HG02943 (cell line): ENCODE measurements around the gene GAPDH.
"Not testable (repeated sequence)": the region's sequence is repeated elsewhere in the genome, so short reads cannot be mapped to it uniquely, and the experiment has no call there.

Experiments
- ATAC-seq: cut with Tn5 transposase; IDR thresholded peaks from one replicate; pipeline ENCODE4 v1.9.1; 2021; ENCODE audit warnings: mild to moderate bottlenecking, low read depth, moderate library complexity; ENCODE audit not compliant: unreplicated experiment

The GAPDH gene

DNA sequence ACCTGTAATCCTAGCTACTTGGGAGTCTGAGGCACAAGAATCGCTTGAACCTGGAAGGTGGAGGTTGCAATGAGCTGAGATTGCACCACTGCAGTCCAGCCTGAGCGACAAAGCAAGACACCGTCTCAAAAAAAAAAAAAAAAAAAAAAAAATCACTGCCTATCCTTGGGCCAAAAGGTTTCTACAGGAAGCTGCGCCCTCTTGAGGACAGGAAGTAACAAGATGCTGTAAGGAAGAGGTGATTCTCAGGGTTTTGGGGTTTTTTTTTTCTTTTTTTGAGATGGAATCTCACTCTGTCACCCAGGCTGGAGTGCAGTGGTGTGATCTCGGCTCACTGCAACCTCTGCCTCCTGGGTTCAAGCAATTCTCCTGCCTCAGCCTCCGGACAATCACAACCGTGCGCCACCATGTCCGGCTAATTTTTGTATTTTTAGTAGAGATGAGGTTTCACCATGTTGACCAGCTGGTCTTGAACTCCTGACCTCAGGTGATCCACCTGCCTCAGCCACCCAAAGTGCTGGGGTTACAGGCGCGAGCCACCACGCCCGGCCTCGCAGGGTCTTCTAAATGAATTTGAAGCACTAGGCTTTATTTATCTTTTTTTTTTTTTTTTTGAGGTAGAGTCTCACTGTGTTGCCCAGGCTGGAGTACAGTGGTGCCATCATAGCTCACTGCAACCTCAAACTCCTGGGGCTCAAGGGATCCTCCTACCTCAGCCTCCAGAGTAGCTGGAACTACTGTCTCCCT is 23.9 kb downstream of the GAPDH start:
- ATAC-seq, result not testable (repeated sequence)

DNA sequence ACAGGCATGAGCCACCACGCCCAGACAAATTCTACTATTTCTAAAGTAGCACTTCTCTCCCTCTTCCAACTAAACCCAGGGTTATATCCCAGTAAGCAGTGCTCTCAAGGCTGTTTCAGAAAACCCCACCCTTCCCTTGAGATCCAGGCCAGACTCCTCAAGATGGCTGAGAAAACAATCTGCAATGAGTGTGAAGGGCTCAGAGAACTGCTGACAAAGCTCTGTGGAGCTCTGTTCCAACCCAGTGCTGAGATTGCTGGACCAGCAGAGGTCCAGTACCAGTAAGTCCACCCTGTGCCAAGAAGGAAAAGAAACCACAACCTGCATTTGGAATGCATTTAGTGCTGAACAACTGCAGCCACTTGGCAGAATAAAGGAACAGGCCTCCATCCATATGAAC is 25.2 kb downstream of the GAPDH start:
- ATAC-seq, result no peak

DNA sequence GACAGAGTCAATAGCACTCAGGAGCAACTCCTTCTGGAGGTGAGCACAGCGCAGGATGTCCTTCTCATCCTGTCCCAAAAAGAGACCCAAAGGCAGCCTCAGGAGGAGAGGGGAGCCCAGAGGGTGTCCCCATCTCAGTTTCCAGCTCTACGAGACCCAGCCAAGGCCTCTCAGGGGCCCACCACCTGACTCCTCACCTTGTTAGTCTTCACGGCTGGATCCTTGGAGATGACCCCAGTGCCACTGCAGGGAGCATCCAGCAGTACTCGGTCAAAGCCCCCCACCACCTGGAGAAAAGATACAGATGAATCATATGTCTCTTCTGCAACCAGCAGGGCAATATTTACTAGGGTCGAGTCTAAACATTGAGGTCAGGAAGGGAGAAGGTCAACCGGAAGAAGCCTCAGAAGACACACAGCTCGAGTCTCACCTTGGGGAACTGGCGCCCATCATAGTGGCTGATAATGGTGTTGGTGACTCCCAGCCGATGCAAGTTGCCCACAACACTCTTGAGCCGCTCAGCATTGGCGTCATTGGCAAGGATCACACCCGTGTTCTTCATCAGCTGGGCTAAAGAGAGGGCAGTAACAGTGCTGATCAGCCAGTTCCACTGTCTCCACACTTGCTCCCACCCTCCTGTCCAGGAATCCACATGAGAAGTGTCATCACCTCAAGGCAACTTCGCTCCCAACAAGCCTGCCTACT is 26.3 kb downstream of the GAPDH start:
- ATAC-seq, result no peak

DNA sequence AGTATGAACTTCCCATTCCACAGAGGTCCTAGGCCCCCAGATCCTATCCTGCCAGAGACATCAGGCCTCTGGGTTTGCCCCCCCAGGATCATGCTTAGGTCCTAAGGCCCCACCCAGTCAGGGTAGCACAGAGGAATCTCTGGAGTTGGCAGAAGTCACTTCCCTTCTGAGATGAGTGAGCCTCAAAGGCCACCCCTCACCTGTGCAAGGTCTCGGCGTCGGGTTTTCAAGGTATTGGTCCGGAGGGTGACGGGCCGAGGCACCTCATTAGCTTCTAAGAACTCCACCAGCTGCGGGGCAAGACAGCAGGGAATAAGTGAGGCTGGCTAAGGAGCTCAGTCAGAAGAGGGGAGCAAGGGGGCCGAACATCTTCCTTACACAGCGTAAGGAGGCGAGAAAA is 28.6 kb downstream of the GAPDH start:
- no peak for ATAC-seq

DNA sequence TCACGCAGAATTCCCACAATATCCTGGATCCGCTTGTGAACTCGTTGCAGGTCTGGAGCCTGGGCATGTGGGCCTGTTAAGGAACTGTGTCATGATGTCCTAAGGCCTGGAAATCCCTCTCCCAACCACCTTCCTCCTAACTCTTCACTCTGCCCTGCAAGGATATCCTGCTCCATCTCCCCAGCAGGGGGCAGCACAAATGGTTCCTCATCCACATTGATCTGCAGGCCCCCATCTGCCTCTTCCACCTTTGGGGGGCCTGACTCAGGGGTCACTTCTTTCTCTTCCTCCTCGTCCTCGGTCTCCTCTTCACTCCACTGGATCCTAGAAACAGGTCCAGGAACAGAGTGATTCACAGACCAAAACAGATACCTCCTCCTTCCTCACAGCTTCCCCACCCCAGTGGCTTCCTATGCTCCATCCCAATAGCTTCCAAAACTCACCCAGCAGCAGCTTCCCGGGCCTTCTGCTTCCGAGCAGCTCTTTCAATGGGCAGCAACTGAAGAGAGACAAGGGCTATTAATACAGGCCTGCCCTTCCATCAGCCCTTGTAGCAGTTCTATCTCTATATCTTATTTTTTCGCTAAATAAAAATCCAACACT is 29.2 kb downstream of the GAPDH start:
- ATAC-seq, result no peak

DNA sequence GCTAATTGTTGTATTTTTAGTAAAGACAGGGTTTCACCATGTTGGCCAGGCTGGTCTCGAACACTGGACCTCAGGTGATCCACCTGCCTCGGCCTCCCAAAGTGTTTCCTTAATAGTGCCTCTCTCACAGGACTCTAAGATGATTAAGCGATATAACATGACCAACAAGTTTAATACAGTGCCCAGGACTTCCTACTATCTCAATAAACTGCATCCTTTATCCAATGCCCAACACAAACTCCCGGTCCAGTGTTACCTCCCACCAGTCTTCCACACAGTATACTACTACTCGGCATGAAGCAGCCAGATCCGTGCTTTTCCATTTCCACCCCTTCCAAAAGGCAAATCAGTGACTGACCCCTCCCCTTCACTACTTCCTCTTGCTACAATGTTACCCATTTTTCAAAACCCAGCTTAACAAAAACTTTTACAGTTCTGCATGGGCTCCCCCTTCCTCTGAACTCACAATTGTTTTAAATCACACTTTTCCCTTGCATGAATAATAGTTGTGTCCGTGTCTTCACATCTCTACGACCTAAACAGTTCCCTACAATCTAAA is 32.9 kb downstream of the GAPDH start:
- no peak for ATAC-seq

DNA sequence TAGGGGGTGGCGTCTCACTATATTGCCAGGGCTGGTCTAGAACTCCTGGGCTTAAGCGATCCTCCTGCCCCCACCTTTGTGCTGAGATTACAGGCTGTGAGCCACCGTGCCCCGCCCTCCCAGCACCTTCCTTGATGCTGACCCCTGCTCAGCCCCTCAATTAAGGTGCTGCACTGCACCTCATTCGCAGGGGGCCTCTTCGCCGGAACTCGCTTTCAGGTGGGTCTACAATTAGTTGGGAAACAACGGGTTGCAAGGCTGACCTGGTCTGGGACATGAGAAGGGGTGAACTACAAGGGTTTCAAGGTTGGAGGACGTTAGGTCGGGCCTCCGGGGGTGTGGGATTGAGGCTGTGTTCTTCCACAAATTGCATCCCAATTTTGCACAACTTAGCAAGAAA is 35.0 kb downstream of the GAPDH start:
- ATAC-seq, result no peak

DNA sequence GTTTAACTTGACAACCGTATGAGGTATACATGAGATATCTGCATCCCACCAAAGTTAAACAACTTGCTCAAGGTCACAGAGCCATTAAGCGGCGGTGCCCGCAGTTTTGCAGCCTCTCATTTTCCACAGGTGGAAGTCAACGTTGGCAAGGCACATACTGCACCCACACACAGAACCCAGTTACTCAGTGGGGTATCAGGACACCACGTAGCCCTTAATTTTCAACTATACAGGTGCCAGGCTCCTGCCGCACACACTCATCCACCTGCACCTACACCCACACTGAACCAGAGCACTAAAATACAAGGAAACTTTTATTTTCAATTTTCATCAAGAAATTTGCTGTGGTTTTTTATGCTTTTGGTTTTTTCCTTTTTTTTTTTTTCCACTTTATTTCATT is 35.5 kb downstream of the GAPDH start:
- no peak for ATAC-seq

DNA sequence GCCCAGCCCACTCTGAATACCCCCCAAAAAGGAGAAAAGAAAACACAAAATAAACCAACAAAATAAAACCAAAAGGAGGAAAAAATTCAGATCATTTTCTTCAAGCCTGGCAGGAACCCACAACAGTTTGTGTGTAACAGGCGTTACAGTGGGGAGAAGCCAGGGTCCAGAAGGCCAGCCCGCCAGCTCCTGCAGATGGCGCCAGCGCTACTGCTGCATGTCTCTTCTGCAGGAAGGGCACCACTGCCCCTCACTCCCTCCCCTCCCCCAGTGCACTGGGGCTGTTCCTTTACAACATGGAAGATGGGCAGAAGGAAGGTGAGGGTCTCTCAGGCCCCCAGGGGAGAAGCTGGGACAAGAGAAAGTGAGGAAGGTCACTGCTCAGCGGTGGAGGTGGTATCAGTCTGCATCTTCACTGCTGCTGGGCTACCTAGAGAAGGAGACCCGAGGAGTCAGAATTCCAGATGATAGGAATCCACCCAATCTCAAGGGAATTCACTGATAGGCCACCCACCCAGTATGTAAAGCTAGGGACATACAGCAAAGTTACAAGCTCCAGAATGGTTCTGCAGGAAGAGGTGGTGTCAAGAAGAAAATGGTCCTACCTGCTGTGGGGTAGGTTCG is 36.1 kb downstream of the GAPDH start:
- ATAC-seq, result no peak

DNA sequence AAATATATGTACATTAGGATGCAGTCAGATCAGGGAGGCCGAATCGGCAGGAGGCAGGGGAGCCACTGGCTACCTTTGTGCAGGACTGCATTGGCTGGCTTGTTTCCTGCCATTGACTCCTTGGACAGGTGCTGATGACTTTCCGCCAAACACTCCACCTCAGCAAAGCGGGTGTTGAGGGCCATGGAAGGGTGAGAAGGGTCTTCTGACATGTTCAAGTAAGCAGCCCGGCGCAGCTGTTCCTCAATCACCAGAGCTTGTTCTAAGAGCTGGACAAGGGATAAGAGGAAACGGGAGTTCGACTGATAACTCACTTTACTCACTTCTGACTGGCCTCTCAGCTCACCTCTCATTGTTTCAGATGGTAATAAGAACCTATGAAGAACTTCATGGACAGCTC is 38.7 kb downstream of the GAPDH start:
- no peak for ATAC-seq

DNA sequence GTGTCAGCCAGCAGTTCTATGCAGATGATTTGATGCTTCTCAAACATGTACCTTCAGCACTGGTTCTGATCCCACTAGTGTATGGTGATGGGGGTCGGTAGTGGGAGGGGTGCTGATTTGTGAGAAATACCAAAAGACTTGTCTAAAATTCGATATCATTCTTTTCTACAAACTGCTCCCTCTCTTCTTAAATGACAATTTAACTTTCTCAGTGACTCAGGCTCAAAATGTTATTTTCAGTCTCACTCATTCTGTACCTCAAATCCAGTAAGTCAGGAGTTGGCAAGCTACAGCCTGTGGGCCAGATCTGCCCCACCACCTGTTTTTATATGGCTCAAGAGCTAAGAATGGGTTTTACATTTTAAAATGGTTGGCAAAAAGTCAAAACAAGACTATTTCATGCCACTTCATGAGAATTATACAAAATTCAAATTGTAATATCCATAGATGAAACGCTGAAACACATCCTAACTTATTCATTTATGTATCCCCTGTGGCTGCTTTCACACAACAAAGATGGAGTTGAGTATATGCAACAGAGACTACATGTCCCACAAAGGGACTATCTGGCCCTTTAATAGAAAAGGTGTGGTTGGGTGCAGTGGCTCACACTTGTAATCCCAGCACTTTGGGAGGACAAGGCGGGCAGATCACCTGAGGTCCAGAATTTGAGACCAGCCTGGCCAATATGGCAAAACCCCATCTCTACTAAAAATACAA is 40.4 kb downstream of the GAPDH start:
- ATAC-seq, result no peak

DNA sequence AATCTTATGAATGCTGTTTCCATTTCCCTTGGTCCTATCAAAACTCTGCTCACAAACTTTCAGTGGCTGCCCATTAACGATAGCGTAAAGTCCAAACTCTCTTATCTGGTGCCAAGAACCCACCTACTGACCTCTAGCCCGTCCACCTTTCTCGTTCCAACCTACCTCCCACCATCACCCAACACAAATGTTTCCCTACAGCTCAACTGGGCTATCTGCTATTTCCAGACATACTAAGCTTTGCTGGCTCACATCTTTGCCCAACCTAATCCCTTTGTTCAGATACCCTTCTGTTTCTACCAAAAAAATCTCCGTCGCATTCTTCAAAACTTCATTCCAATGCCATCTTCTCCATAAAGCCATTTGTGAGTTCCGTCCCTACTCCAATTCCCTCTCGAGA is 41.3 kb downstream of the GAPDH start:
- ATAC-seq, result no peak

DNA sequence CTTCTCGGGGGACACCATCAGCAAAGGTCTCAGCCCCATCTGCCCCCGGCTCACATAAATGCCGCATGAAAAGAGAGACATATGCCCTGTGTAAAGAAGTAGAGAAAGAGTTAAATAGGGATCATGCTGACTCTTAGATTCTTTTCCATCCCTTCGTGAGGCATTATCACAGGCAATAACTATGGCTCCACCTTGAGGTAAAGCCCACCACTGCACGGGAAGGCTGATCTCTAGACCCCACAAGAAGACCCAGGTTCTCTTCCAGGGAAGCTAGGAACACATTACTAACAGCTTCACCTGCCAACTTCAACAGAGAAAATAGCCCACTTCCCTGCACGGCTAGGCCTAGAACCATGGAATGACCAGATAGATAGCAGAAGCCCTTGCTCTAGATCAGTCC is 47.9 kb downstream of the GAPDH start:
- no peak for ATAC-seq

DNA sequence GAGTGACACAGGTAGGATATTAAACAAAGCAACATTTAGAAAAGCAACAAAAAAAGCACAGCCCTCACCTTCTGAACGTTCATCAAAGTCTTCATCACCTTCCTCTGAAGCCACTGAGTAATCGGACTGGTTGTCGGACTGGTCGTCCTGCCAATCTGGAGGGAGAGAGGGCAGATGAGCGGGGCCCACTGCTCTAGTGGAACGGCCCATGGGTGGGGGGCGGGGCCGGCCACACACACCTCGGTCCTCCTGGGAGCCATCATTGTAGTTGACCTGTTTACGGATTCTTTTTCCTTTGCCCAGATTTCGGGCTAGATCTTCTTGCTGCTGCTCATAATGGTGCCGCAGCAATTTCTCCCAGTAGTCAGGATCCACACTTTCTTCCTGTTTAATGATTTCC is 48.6 kb downstream of the GAPDH start:
- ATAC-seq, result no peak

DNA sequence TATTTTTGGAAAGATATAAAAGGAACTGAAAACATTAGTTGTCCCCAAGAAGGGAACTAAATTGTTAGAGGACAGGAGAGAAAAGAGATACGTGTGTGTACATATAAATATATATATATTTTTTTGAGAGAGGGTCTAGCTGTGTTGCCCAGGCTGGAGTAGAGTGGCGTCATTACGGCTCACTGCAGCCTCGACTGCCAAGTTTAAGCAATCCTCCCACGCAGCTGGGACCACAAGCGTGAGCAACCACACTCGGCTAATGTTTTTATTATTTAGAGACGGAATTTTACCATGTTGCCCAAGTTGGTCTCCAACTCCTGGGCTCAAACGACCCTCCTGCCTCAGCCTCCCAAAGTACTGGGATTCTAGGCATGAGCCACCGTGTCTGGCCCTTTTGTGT is 50.0 kb downstream of the GAPDH start:
- no peak for ATAC-seq

DNA sequence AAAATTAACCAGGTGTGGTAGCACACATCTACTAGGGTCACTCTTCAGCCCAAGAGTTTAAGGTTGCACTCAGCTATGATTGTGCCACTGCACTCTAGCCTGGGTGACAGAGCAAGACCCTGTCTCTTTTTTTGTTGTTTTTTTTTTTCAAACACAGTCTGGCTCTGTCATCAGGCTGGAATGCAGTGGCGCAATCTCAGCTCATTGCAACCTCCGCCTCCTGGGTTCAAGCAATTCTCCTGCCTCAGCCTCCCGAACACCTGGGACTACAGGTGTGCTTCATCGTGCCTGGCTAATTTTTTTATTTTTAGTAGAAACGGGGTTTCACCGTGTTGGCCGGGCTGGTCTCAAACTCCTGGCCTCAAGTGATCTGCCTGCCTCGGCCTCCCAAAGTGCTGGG is 52.3 kb downstream of the GAPDH start:
- ATAC-seq, result not testable (repeated sequence)
